ENCODE results near the gene HOXA2. TPM values are rescaled to one million over a fixed set of nuclear protein-coding genes. Genes with fewer than 3 reads are reported as not detected.
A peak's percentile ranks its signal among the peaks of the same experiment; 100 is the strongest.

The HOXA2 gene
- total RNA-seq, 1 experiment from 2014 or later, result 3.2 TPM

GRCh38 chr7:27116962-27117886 is 14.7 kb upstream of the HOXA2 start:
- no peak for DNase-seq
- peaks cover 60% of the 10 kb centered on the region for H3K4me1 Mint-ChIP-seq (ENCODE audit: low read depth, unreplicated experiment)
- no peaks in the 10 kb centered on the region for H3K9me3 Mint-ChIP-seq (ENCODE audit: low read depth, unreplicated experiment)
- no peak for TF ChIP-seq CTCF (IDR thresholded peaks at IDR 0.05; ENCODE audit: unreplicated experiment)
- no TSS peak for BruUV-seq (replicated peaks)
- H3K4me3 Mint-ChIP-seq (ENCODE audit: low read depth, unreplicated experiment), result no peak overlapping the region
- H3K27ac Mint-ChIP-seq (ENCODE audit: unreplicated experiment), result no peak overlapping the region
- peaks cover 59% of the 10 kb centered on the region for H3K36me3 Mint-ChIP-seq (ENCODE audit: insufficient read depth, unreplicated experiment)
- intact Hi-C loops (cut with micrococcal nuclease; ENCODE audit: unreplicated experiment), result no loop called here
- no peaks in the 10 kb centered on the region for H3K27me3 Mint-ChIP-seq (ENCODE audit: unreplicated experiment)
- CTCF ChIA-PET, result interaction anchor here (0.6 to 2.0 kb wide), 2 partner anchors 18 to 740 kb away, joined by 3 to 9 read pairs; no protein-coding TSS in a partner anchor

GRCh38 chr7:27116031-27116961 is 13.8 kb upstream of the HOXA2 start:
- intact Hi-C loops (cut with micrococcal nuclease; ENCODE audit: unreplicated experiment), result no loop called here
- Mint-ChIP-seq H3K9me3 (ENCODE audit: low read depth, unreplicated experiment) (no peaks in the 10 kb centered on the region), H3K4me3 (ENCODE audit: low read depth, unreplicated experiment) (peak overlapping the region; percentile 78), H3K27me3 (ENCODE audit: unreplicated experiment) (no peaks in the 10 kb centered on the region), H3K4me1 (ENCODE audit: low read depth, unreplicated experiment) (peaks cover 64% of the 10 kb centered on the region), H3K36me3 (ENCODE audit: insufficient read depth, unreplicated experiment) (peaks cover 56% of the 10 kb centered on the region), H3K27ac (ENCODE audit: unreplicated experiment) (peak overlapping the region; percentile 3)
- no peak for TF ChIP-seq CTCF (IDR thresholded peaks at IDR 0.05; ENCODE audit: unreplicated experiment)
- DNase-seq, result no peak
- BruUV-seq (replicated peaks), result TSS peak; percentile 43
- CTCF ChIA-PET, result interaction anchor here (0.6 to 2.0 kb wide), 2 partner anchors 17 to 739 kb away, joined by 3 to 9 read pairs; no protein-coding TSS in a partner anchor

- CTCF ChIA-PET, result interaction anchor here (0.7 to 2.6 kb wide), 2 partner anchors 16 to 760 kb away, joined by 3 to 19 read pairs; no protein-coding TSS in a partner anchor
- Mint-ChIP-seq H3K36me3 (ENCODE audit: insufficient read depth, unreplicated experiment) (peaks cover 56% of the 10 kb centered on the region), H3K27ac (ENCODE audit: unreplicated experiment) (peak overlapping the region; percentile 74), H3K27me3 (ENCODE audit: unreplicated experiment) (no peaks in the 10 kb centered on the region), H3K4me3 (ENCODE audit: low read depth, unreplicated experiment) (peak overlapping the region; percentile 78), H3K4me1 (ENCODE audit: low read depth, unreplicated experiment) (peaks cover 64% of the 10 kb centered on the region), H3K9me3 (ENCODE audit: low read depth, unreplicated experiment) (no peaks in the 10 kb centered on the region)
- TF ChIP-seq CTCF (IDR thresholded peaks at IDR 0.05; ENCODE audit: unreplicated experiment), result no peak
- peak; percentile 84 for DNase-seq
- no TSS peak for BruUV-seq (replicated peaks)
- intact Hi-C loops (cut with micrococcal nuclease; ENCODE audit: unreplicated experiment), result loop anchor here (2.0 kb wide), 1 partner anchor 17 kb away; no protein-coding TSS in a partner anchor
These were observed 12.9 kb upstream of the HOXA2 start for GRCh38 chr7:27115221-27116026.

Data from Calu3 (cell line).